Measurements from ENCODE around the gene METTL16.

Gene METTL16

DNA sequence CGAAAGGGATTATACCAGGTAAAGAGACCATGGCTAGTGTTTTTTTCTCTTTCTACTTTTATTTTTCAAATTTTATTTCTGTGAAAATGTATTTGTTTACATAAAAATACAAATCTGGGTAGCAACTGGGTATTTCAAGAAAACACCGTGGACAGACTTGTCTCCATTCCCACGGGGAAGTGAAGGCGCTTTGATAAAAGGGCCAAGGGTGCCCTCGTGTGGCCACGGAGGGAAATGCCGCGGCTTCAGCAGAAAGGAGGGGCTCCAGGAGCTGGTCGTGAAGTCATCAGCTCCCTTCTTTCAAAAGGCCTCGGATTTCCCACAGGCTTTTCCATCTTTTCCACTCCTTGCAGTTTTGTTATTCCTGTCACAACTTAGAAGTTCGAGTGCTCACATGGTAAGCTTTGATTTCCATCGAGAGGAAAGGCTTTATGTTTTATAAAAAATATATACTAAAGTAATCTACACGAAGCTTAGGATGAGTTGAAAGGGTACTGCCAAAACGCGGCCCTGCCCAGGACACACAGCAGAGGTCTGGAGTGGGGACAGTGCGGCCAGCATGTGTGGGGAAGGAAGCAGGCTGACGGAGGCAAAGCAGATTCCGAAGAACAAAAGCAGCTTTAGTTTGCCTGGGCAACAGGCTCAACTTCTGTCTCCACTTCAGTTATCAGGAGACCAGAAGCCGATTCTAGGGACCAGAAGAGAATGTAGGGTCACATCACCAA lies 95.5 kb downstream of the METTL16 start:
- in situ Hi-C loops (cut with MboI; ENCODE audit: low sequenced_read_pairs): no loop called here

DNA sequence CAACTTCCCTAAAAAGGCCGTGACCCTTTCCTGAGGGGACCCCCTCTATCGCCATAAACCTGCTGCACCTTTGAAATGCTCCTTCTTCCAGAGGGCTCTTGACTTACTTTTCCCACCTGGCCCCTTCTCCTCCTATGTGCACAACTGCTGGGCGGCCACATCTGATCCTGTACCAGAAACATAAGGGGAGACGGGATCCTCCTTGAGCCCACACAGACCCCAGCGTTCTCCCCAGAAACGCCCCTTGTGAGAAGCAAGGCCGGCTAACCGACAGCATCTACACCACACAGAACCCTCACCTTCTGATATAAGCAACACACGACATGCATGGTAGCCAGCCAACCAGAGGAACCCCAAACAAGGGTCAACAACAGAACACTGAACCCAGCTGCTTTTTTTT lies 96.6 kb downstream of the METTL16 start:
- in situ Hi-C loops (cut with MboI; ENCODE audit: low sequenced_read_pairs): no loop called here

DNA sequence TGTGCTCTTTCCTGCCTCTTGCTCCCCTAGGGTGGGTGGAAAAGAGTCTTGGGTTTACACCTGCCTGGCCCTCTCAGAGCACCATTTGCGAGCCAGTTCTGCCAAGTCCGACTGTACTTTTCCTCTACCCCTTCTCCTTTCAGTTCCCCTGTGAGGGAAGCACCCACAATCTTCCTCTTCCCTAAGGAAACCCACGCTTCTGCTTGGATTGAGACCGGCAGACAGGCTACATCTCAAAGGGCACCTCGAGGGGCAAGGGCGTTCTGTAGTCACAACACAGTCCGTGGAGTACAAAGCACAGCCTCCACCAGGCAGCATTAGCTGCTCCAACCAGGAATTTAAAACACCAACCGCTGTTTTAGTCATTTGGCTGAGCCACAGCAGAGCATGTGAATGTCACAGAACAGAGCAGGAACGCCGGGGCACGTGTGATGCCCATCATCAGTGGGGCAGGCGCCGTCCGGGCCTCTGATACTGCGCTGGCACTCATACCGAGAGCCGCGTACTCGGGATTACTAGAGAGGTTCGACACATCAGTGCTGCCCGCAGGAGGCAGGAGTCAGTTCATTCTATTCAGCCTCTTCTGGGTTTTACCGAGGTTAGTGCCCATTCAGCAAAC lies 97.1 kb downstream of the METTL16 start:
- in situ Hi-C loops (cut with MboI; ENCODE audit: low sequenced_read_pairs): no loop called here

DNA sequence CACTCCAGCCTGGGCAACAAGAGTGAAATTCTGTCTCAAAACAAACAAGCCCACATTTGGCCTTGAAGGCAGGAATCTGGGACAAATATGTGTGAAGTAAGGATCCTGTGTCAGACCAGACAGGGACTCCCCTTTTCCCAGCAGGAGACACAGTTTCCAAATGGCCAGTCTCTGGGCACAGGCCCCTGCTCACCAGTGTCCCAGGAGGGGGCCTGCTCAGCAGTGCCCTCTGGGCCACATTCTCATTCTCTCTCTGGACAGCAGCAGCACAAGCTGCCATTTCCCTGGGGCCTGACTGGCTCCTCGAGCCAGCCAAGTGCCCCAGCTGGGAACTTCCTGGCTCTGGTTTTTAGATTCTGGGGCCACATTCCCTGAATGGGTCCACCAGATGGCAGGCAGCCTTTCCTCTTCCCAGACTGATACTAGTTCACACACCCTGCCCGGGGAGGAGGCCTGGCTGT lies 99.1 kb downstream of the METTL16 start:
- in situ Hi-C loops (cut with MboI; ENCODE audit: low sequenced_read_pairs): no loop called here

DNA sequence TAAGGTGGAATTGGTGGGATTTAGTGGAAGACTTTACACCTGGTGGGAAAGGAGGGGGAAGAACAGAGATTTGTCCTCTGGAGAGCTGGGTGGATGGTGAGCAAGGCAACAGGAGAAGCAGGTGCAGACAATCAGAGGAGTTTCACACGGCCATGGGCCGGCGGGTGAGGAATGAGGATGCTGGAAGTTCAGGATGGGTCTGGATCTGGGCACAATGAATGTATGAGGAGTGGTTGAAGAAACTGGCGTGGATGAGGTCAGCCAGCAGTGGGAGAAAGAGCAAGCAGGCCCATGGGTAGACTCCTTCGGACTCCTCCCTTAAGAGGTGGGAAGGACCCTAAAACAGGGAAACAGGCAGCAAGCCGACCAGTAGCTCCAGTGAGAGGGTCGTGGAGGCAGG lies 100.7 kb downstream of the METTL16 start:
- in situ Hi-C loops (cut with MboI; ENCODE audit: low sequenced_read_pairs): no loop called here

DNA sequence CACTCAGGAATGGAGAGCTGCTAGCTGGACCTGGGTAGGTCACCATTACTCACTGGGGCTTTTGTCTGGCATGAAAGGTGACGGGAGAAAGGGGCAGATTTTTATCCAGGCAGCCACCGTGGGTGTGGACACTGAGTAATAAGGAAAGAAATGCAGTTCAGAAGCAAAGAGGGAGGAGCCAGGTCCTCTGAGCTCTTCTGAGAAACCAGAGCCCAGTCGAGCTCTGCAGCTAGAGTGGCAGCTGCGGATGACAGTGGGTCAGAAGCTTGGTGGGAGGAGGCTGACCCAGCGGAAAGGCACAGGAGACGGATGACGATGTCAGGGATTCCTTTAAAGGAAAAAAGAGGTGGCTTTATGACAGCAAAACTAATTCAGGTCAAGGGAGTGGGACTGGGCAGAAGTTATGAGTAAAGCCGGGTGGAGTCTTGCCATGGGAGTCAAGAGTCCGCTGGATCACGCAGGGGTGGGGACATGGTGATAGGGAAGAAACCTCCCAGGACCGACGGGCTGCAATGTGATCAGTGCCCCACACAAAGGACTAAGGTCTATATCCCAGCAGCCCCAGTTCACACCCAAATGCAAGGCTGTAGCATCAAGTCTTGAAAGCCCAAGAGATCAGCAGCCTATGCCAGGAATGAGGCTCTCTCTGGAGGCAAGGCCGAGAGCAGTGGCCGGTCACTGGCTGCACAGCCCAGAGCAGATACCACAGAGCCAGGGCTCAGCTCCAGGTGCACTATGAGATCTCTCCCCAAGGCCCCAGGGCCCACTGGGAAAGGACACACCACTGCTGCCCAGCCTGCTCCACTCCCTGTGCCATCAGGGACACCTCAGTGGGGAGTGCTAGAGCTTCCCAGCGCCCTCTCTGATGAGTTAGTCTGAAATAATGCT lies 104.5 kb downstream of the METTL16 start:
- in situ Hi-C loops (cut with MboI; ENCODE audit: low sequenced_read_pairs): no loop called here

DNA sequence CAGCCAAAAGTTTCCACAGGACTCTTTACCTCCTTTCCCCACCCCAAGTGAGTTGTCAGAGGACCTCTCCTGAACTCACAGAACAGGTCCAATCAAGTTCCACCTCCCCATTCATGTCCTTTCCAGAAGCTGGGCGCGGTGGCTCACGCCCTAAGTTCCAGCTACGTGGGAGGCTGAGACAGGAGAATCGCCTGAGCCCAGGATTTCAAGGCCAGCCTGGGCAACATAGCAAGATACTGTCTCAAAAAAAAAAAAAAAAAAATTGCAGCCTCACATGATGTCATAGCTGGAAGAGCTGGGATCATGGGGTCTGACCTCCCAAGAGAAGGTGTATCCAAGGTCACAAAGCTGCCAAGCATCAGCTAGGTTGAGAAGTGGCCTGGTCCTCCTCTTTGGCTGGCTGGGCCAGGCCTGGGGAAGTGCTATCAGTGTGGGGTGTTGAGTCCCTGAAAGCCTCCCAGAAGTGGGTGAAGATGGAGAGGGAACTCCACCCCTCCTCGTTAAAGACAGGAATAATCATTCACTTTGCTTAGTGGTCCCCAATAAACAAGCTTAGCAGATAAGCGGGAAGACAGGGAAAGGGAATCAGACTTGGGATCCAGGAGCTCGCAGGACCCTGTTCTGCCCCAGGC lies 105.3 kb downstream of the METTL16 start:
- in situ Hi-C loops (cut with MboI; ENCODE audit: low sequenced_read_pairs): no loop called here

DNA sequence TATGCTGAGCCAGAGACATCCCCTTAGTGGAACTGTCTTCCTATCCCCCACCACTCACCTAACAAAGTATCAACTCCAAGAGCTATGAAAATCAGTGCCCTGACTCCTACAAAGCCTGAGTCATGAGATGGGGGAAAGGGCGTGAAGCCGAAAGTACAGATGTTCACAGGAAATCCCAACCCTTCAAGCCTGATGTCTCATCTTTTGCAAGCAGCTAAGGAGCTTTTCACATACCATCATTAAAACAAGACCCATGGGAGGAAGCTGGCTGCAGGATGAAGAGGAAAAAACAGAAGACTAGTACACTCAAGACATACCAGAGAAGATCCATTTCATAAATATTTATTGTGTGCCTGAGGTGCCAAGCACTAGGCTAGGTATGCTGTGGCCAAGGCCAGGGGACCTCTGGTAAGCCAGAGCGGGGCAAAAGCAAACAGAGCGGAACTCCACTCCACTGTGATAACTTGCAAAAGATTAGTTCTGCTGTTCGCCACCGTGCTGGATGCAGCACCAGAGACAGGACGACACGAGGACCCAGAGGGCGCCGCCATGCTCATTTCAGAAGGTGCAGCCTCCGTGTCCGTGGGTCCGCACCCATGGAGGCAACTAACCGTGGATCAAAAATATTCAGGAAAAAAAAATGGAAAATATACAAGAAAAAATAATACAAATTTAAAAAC lies 106.3 kb downstream of the METTL16 start:
- in situ Hi-C loops (cut with MboI; ENCODE audit: low sequenced_read_pairs): no loop called here

DNA sequence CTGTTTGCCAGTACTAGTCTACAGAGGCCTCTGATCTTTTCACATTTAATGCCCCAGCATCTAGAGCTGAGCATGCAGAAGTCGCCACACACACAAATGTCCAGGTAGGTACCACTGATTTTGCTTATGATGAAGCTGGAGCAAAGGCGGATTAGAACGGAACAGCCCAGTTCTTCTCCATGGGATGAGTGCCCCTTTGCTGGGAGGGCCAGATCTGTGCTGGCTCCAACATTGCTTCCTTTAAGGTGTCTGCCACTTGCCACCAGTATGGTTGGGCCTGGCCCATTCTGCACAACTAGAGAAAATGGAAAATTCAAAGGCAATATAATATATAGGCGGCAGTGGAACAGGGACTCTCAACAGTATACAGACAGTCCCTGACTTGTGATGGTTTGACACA lies 108.6 kb downstream of the METTL16 start:
- in situ Hi-C loops (cut with MboI; ENCODE audit: low sequenced_read_pairs): no loop called here

DNA sequence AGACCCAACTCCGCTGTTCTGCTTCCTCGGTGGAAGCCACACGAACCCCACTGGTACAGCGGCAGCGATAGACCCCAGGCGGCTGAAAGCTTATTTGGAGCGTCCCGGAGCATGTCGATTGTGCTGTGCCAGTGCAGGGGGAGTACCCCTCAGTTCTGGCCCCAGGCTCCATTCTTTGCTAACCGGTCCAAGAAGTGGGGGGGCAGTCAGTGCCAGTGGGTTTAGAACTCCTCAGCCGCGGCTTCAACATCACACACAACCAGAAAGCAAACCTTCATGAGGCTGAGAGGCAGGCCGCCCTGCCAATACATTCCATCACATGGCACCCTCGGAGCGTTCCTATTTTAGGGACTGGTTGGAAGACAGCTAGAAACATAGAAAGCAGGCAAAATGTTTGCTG lies 109.1 kb downstream of the METTL16 start:
- in situ Hi-C loops (cut with MboI; ENCODE audit: low sequenced_read_pairs): no loop called here

DNA sequence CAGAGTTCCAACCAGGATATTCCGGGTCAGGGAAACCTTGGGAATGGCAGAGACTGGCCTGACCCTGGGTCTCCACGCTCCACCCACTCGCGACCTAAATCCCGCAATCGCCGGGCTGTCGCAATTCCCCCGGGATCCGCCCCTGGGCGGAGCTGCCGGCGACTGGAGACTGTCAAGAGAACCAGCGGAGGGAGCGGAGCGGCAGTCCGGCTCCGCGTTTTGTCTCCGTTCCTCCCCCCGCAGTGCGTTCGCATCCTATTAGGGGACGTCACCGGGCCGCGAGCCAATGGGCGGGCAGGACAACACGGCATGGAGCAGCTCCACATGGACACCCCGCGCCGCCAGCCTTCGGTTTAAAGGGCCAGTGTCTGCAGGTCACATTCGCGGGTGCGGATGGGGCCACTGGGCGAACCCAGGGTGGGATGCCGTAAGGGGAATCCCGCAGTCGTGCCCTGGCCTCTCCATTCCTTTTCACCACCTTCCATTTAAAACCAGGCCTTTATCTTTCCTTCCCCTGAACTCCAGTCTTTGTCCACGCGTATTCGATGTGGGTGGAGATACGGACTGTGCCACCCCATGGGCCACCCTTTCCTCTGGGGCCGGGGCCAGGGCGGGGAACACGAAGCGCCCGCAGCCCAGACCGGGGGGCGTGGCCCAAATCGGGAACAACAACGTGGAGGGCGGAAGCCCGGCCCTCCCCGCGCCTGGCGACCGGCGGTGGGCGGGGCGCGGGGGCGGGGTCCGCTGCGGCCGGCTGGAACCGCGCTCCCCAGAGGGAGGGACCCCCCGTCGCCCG lies 110.1 kb downstream of the METTL16 start:
- in situ Hi-C loops (cut with MboI; ENCODE audit: low sequenced_read_pairs): no loop called here

DNA sequence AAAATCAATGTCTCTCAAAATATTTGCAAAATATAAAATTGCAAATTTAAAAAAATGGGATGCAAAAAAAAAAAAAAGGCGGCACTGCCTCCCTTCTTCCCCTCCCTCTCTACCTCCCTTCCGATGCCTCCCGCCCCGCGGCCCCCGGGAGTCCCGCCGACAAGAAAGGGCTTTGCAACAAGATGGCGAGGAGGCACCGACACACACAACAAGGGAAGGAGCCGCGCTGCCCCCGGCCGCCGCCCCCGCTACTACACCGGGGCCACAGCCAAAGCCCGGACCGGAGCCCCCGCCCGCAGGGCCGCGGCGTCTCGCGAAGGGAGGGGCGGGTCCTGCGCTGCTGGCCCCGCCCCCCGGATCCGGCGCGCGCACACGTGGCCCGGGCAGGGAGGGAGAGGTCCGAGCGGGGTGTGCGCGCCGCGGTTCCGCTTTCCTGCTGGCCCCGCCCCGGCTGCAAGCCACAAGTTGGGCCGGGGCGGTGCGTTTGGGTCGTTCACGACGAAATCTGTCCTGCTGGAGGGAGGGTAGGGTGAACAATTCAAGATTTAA lies 110.7 kb downstream of the METTL16 start, which contains the start of gene MNT:
TSS of gene MNT (minus strand) at position 184 of the 549 bp plus-strand sequence. CDS start 348 bp downstream, outside the sequence.
- in situ Hi-C loops (cut with MboI; ENCODE audit: low sequenced_read_pairs): no loop called here

DNA sequence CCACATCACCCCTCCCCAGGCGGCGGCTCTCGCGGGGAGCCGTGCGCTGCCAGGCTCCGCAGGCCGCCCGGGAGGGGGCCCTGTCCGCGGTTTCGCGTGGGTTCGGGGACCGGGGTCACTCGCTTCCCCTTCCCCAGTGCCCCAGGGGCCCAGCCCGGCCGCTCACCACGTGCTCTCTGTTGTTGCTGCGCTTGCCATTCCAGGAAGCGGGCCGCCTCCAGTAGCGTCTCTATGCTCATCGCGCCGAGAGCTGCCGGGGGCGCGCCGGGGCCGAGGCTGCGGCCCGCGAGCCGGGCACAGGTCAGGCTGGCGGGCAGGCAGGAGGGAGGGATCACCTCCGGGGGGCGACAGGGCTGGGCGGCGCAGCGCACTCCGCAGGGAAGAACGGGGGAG lies 111.2 kb downstream of the METTL16 start:
- in situ Hi-C loops (cut with MboI; ENCODE audit: low sequenced_read_pairs): no loop called here

DNA sequence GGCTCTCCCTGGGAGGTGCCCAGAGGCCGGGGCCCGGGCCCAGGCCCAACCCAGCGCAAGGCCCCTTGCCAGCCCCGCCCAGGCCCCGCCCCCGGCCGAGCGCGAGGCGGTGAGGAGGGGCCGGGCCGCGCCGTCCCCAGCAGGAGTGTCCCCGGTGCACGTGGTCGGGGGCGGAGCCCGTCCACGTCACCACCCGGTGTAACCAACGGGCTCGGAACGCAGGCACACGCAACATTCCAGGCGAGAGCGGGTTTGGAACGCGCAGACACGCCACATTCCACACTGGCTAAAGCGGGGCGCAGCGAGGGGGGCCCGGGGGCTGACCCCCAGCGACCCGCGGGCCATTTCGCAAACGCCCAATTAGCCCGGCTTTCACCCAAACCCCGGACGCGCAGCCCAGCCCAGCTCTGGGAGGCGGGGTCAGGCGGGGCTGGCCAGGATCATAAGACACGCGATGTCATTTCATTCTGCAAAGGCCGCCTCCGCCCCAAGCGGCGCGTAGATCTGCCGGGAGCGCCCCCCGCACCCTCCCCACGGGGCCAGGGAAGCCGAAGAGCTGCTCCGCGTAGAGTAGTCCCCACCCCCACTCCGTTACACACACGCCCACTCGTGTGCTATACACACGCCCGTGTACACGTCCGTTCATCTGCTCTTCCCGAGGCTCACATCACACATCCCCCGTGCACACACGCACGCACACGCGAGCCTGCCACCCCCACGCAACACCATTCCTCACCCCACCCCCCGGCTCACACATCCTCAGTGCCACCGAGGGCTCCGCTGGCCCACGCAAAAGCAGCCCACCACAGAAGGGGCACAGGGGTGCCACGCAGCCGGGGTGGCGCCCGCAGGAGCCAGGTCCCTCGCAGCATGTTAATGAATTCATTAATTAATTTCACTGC lies 111.9 kb downstream of the METTL16 start:
- in situ Hi-C loops (cut with MboI; ENCODE audit: low sequenced_read_pairs): no loop called here

DNA sequence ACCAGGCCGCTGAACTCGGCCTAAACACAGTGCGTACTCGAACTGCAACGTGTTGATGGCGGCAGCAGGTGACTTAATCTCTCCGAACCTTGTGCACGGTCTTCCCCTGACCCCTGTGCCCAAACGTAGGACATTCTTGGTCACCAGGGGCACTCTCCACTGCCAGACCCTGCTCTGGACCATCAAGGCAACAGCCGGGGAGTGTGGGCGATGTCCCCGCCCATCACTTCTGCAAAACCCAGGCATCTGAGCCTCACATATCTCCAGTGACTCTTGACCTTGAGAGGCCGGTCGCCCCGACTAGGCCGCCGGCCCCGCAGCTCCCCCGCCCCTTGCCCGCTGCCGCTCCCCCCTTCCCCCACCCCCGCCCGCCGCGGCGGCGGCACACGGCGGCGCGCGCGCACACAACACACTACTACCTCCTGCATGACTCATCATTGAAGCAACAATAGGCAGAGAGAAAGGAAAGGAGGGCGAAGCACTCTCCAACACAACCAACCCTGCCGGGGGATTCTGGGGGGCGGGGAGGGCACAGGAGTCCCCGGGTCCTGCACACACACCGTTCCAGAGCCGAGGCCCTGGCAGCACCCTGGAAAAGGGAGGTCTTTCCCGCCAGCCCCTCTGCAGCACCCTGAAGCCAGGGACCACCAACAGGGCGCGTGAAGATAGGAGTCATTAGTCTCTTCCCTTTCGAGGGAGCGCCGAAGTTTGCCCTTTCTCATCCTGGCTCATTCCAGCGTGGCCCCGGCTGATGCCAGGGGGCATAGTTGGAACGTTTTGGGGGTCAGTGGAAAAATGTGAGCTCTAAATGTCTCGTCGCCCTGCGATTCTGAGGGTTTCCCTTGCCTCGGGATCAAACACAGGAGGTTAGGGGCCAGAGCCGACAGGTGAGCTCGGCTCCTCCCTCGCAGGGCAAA lies 112.8 kb downstream of the METTL16 start:
- in situ Hi-C loops (cut with MboI; ENCODE audit: low sequenced_read_pairs): no loop called here

DNA sequence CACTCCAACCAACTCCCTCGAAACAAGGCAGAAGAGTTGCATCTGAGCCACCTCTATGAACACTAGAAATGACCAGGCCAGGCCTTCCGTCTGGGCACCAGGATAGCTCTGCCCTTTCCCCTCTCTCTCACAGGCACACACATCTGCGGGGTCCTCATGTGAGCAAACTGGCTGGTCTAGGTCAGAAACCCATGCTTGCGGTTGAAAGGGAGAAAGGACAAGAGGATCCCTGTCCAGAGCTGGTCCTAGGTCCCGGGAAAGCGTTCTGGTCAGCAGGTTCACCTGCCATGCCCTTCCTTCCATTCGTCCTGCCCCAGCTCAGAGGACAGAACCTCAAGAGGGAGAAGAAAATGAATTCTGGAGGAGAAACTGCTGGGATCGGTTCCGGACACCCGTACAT lies 113.5 kb downstream of the METTL16 start:
- in situ Hi-C loops (cut with MboI; ENCODE audit: low sequenced_read_pairs): no loop called here

Data from hTERT RPE-1 (cell line).